ENCODE results near the gene DUSP23. TPM values are rescaled to one million over a fixed set of nuclear protein-coding genes. Genes with fewer than 3 reads are reported as not detected.

Gene DUSP23
- total RNA-seq, 2 experiments from 2014 or later = 1.2 to 2.0 TPM

DNA sequence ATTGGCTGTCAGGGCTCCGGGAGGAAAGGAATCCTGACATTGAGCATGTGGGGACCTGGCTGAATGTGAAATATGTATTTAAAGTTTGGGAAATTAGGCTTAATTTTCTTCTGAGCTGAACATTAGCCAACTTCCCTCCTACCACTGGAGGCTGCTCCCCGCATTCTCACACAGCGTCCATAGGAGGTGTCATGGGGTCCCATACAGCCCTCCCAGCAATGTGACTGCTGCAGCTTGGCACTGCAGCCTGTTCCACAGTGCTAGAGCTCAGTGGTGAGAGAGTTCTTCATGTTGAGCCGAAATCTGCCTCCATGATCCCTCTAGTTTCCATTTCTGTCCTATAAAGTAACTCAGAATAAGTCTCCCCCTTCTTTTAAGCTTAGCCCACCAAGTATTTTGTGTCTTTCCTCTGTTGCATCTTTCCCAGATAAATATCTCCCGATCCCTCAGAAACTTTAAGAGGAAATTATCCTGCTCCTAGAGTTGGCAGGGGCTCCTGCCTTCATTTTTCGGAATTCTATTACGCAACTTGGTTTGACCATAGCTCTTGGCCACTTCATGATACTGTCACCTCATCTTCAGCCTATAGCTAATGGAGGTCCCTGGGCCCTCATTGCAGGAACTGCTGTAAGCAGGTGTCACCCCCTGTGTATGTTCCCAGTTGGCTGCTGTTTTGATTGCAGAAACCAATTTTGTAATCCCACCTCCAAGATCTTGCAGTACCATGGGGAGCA, 23.4 kb downstream of the DUSP23 start:
- no peak for TF ChIP-seq EZH2phosphoT487 (IDR thresholded peaks at IDR 0.05; ENCODE audit: borderline replicate concordance, low read depth, low read length)
- Histone ChIP-seq H3K36me3 (ENCODE audit: insufficient read depth, low read length) (no peaks in the 10 kb centered on the region), H2AFZ (ENCODE audit: low read length) (no peak overlapping the region), H3K9me2 (ENCODE audit: insufficient read depth, low read length) (no peaks in the 10 kb centered on the region), H4K20me1 (ENCODE audit: insufficient read depth, low read length) (no peaks in the 10 kb centered on the region), H3K9me3 (ENCODE audit: low read length) (no peaks in the 10 kb centered on the region), H3K4me3 (ENCODE audit: low read depth, low read length, poor library complexity, severe bottlenecking) (no peak overlapping the region), H3K27ac (ENCODE audit: low read depth, low read length, poor library complexity, severe bottlenecking) (no peak overlapping the region), H3K4me1 (ENCODE audit: insufficient read depth, low read length, poor library complexity, severe bottlenecking) (no peaks in the 10 kb centered on the region), H3K4me2 (ENCODE audit: low read length) (no peak overlapping the region), H3K79me2 (ENCODE audit: insufficient read depth, low read depth, low read length) (no peaks in the 10 kb centered on the region)
- DNase-seq (ENCODE audit: low spot score) = no peak
- intact Hi-C loops (cut with micrococcal nuclease; ENCODE audit: unreplicated experiment) = no loop called here
- no TSS peak for BruUV-seq (replicated peaks)
- CTCF ChIA-PET (ENCODE audit: unreplicated experiment) = no interaction called here
- POLR2A ChIA-PET = no interaction called here

GRCh38 chr1:159804924-159805323, 24.2 kb downstream of the DUSP23 start:
- H3K27ac ChIP-seq (ENCODE audit: low read depth, low read length, poor library complexity, severe bottlenecking) = no peak overlapping the region
- DNase-seq (ENCODE audit: low spot score) = no peak
- ChIA-PET CTCF (ENCODE audit: unreplicated experiment) (no interaction called here), POLR2A (interaction anchor here (0.9 kb wide), 1 partner anchor 28 kb away, joined by 3 read pairs; no protein-coding TSS in a partner anchor)
- no peak overlapping the region for H3K4me3 ChIP-seq (ENCODE audit: low read depth, low read length, poor library complexity, severe bottlenecking)
- intact Hi-C loops (cut with micrococcal nuclease; ENCODE audit: unreplicated experiment) = no loop called here
- no peak overlapping the region for H2AFZ ChIP-seq (ENCODE audit: low read length)
- no peaks in the 10 kb centered on the region for H3K9me2 ChIP-seq (ENCODE audit: insufficient read depth, low read length)
- H3K4me2 ChIP-seq (ENCODE audit: low read length) = no peak overlapping the region
- no TSS peak for BruUV-seq (replicated peaks)
- H3K79me2 ChIP-seq (ENCODE audit: insufficient read depth, low read depth, low read length) = no peaks in the 10 kb centered on the region
- no peaks in the 10 kb centered on the region for H3K4me1 ChIP-seq (ENCODE audit: insufficient read depth, low read length, poor library complexity, severe bottlenecking)
- no peaks in the 10 kb centered on the region for H3K9me3 ChIP-seq (ENCODE audit: low read length)
- TF ChIP-seq EZH2phosphoT487 (IDR thresholded peaks at IDR 0.05; ENCODE audit: borderline replicate concordance, low read depth, low read length) = no peak
- TF ChIP-seq, protein P1, sequence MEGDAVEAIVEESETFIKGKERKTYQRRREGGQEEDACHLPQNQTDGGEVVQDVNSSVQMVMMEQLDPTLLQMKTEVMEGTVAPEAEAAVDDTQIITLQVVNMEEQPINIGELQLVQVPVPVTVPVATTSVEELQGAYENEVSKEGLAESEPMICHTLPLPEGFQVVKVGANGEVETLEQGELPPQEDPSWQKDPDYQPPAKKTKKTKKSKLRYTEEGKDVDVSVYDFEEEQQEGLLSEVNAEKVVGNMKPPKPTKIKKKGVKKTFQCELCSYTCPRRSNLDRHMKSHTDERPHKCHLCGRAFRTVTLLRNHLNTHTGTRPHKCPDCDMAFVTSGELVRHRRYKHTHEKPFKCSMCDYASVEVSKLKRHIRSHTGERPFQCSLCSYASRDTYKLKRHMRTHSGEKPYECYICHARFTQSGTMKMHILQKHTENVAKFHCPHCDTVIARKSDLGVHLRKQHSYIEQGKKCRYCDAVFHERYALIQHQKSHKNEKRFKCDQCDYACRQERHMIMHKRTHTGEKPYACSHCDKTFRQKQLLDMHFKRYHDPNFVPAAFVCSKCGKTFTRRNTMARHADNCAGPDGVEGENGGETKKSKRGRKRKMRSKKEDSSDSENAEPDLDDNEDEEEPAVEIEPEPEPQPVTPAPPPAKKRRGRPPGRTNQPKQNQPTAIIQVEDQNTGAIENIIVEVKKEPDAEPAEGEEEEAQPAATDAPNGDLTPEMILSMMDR (conservative IDR thresholded peaks at IDR 0.05; ENCODE audit: low read length) = no peak
- no peaks in the 10 kb centered on the region for H3K36me3 ChIP-seq (ENCODE audit: insufficient read depth, low read length)
- no peaks in the 10 kb centered on the region for H4K20me1 ChIP-seq (ENCODE audit: insufficient read depth, low read length)

DNA sequence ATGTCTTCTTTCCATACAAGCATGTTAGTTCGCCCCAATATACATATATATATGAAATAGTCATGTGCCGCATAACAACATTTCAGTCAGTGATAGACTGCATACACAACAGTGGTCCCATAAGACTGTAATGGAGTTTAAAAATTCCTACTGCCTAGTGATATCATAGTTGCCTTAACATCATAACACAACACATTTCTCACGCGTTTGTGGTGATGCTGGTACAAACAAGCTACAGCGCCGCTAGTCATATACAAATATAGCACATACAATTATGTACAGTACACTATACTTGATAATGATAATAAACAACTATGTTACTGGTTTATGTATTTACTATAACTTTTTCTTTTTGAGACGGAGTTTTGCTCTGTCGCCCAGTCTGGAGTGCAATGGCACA, 35.2 kb downstream of the DUSP23 start:
- H3K79me2 ChIP-seq (ENCODE audit: insufficient read depth, low read depth, low read length) = no peaks in the 10 kb centered on the region
- ChIA-PET POLR2A (no interaction called here), CTCF (ENCODE audit: unreplicated experiment) (no interaction called here)
- no peak overlapping the region for H3K27ac ChIP-seq (ENCODE audit: low read depth, low read length, poor library complexity, severe bottlenecking)
- TF ChIP-seq EZH2phosphoT487 (IDR thresholded peaks at IDR 0.05; ENCODE audit: borderline replicate concordance, low read depth, low read length) = no peak
- TF ChIP-seq, protein P1 (conservative IDR thresholded peaks at IDR 0.05; ENCODE audit: low read length) = no peak
- no peak overlapping the region for H3K4me3 ChIP-seq (ENCODE audit: low read depth, low read length, poor library complexity, severe bottlenecking)
- H3K9me3 ChIP-seq (ENCODE audit: low read length) = no peaks in the 10 kb centered on the region
- DNase-seq (ENCODE audit: low spot score) = no peak
- H3K36me3 ChIP-seq (ENCODE audit: insufficient read depth, low read length) = no peaks in the 10 kb centered on the region
- H2AFZ ChIP-seq (ENCODE audit: low read length) = no peak overlapping the region
- H3K4me1 ChIP-seq (ENCODE audit: insufficient read depth, low read length, poor library complexity, severe bottlenecking) = no peaks in the 10 kb centered on the region
- H3K4me2 ChIP-seq (ENCODE audit: low read length) = no peak overlapping the region
- H3K9me2 ChIP-seq (ENCODE audit: insufficient read depth, low read length) = no peaks in the 10 kb centered on the region
- BruUV-seq (replicated peaks) = no TSS peak
- H4K20me1 ChIP-seq (ENCODE audit: insufficient read depth, low read length) = no peaks in the 10 kb centered on the region
- intact Hi-C loops (cut with micrococcal nuclease; ENCODE audit: unreplicated experiment) = no loop called here
